ENCODE data around the gene GANAB. TPM values are rescaled to one million over a fixed set of nuclear protein-coding genes. Genes with fewer than 3 reads are reported as not detected.
"Not testable (repeated sequence)": the region's sequence is repeated elsewhere in the genome, so short reads cannot be mapped to it uniquely, and the experiment has no call there.

GANAB gene
- total RNA-seq, 2 donors from 2014 or later, result 187 to 241 TPM

DNA sequence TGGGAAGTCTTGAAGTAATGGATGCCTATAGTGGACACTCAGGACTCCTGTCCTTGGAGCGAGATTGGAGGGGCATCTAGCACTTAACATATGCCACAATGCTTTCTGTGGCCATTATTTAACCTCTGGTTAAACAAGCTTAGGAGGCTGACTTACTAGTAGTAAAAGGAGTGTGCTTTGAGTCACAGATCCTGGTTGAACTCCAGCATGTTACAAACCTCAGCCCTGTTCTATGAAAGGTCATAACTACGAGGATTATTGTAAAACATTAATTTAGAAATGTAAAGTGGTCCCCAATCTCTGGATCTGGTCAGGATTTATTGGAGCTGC, 26.7 kb upstream of the GANAB start:
- ATAC-seq (no peak), DNase-seq (ENCODE audit: low spot score in 2 of 2) (no peak)
- peaks cover 33 to 45% of the 10 kb centered on the region in 2 donors for H3K36me3 Mint-ChIP-seq
- H3K9me3 Mint-ChIP-seq, result no peaks in the 10 kb centered on the region
- peak overlapping the region; percentile 97 to 98 for H3K27ac Mint-ChIP-seq

DNA sequence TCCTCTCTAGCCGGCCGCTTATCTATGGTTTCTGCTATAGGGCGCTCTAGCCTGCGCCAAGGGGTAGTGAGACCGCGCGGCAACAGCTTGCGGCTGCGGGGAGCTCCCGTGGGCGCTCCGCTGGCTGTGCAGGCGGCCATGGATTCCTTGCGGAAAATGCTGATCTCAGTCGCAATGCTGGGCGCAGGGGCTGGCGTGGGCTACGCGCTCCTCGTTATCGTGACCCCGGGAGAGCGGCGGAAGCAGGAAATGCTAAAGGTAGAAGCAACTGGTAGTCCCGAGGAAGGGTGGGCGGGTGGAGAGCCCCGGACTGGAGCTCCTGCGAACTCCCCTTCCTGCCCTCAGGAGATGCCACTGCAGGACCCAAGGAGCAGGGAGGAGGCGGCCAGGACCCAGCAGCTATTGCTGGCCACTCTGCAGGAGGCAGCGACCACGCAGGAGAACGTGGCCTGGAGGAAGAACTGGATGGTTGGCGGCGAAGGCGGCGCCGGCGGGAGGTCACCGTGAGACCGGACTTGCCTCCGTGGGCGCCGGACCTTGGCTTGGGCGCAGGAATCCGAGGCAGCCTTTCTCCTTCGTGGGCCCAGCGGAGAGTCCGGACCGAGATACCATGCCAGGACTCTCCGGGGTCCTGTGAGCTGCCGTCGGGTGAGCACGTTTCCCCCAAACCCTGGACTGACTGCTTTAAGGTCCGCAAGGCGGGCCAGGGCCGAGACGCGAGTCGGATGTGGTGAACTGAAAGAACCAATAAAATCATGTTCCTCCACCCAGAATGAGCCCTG, 25.4 kb upstream of the GANAB start, which contains the start of the genes LBHD1 and UQCC3:
TSS of gene LBHD1 (minus strand) at position 660 of the 782 bp plus-strand sequence. CDS start 2,236 bp downstream, outside the sequence.
TSS of gene UQCC3 (plus strand) at position 66 of the 782 bp plus-strand sequence. CDS start at position 139, 73 bp downstream.
- peak; percentile 89 to 91 for ATAC-seq
- Mint-ChIP-seq H3K27ac (peak within 1 kb of the TSS; percentile 97 to 98), H3K36me3 (peaks cover 29 to 48% of the 10 kb centered on the region in 2 donors), H3K9me3 (no peaks in the 10 kb centered on the region)
- peak; percentile 79 to 80 for DNase-seq (ENCODE audit: low spot score in 2 of 2)

DNA sequence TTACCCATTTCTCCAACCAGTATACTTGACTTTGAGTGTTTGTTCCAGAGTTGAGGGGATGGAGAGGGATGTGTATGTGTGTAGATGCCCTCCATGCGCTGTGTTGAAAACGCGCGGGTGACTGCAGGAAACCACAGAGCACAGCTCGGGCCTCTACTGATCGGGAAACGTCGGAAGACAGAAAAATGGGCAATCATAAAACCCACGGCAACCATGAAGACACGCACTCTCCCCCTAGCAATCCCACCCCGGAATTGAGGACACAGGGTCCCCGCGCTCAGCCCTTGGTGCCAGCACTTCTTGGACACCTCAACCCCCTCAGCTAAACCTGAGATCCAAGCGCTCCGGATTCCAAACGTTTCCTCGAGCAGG, 24.8 kb upstream of the GANAB start:
- H3K9me3 Mint-ChIP-seq, result no peaks in the 10 kb centered on the region
- peak overlapping the region; percentile 97 to 98 for H3K27ac Mint-ChIP-seq
- DNase-seq (ENCODE audit: low spot score in 2 of 2), result no peak
- peaks cover 33 to 53% of the 10 kb centered on the region in 2 donors for H3K36me3 Mint-ChIP-seq
- peak; percentile 17 to 20 for ATAC-seq

DNA sequence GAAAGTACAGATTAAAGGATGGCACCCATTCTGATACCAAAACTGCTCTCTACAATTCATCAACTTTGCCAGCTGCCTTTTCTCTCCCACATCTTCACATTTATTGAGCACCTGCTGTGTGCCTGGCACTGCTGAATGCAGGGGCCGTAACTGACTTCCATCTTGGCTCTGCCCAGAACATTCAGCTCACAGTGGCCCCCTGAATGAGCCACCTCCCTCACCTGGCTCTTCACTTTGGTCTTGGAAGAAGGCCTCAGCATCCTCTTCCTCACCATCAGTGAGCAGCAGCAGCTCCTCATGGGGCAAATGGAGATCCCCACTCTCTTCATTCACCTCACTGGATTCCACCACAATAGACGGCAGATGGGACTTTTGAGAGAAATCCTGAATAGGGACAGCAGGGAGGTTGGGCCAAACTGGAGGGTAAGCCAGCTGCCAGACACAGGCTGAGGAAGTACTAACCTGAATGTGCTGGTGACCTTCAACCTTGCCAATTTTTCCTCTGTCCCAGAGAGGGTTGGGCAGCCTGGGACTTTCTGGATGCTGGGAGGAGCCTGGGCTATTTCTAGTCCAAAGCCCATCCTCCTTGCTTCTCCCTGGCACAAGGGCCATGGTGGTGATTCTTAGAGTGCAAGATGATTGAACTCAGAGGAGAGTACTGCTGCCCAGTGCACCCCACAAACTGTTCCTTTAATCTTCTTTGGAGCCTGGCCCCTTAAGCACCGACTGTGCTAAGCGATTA, 23.2 kb upstream of the GANAB start:
- ATAC-seq (no peak), DNase-seq (ENCODE audit: low spot score in 2 of 2) (no peak)
- H3K27ac Mint-ChIP-seq, result peak overlapping the region; percentile 82 to 97
- H3K36me3 Mint-ChIP-seq, result peaks cover 50 to 56% of the 10 kb centered on the region in 2 donors
- H3K9me3 Mint-ChIP-seq, result no peaks in the 10 kb centered on the region

DNA sequence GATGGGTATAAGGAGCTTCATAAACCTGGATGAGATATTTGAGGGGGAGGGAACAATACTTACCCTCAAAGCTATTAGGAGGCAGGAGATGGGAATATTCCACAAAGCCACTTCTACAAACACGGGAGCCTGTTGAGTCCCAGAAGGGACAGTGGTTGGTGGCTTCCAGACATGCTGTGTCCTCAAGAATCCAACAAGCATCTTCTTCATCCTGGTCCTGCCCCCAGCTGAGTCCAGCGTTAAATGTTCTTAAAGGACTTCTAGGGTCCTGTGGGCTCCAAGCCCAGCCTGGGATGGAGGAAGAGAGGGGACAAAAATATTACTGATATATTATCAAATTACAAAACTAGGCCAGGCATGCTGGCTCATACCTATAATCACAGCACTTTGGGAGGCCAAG, 21.0 kb upstream of the GANAB start:
- Mint-ChIP-seq H3K27ac (peak overlapping the region in 1 of 2 donors; percentile 96), H3K36me3 (peaks cover 62 to 64% of the 10 kb centered on the region in 2 donors), H3K9me3 (no peaks in the 10 kb centered on the region)
- ATAC-seq (no peak), DNase-seq (ENCODE audit: low spot score in 2 of 2) (no peak)

DNA sequence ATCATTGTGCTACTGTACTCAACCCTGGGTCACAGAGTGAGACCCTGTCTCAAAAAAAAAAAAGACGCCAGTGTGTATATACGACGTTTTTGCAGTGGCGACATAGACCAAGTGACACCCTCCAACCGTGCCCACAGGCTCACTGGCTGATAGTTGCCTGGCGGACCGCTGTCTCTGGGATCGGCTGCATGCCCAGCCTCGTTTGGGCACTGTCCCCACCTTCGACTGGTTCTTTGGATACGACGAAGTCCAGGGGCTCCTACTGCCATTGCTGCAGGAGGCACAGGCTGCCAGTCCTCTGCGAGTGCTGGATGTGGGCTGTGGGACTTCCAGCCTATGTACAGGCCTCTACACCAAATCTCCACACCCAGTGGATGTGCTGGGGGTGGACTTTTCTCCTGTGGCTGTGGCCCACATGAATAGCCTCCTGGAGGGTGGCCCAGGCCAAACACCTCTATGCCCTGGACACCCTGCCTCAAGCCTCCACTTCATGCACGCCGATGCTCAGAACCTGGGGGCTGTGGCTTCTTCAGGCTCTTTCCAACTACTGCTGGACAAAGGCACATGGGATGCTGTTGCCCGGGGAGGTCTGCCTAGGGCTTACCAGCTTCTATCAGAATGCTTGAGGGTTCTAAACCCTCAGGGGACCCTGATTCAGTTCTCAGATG, 20.0 kb upstream of the GANAB start:
- Mint-ChIP-seq H3K27ac (peak overlapping the region; percentile 96 to 98), H3K36me3 (peaks cover 54 to 56% of the 10 kb centered on the region in 2 donors), H3K9me3 (no peaks in the 10 kb centered on the region)
- ATAC-seq, result no peak
- no peak for DNase-seq (ENCODE audit: low spot score in 2 of 2)

DNA sequence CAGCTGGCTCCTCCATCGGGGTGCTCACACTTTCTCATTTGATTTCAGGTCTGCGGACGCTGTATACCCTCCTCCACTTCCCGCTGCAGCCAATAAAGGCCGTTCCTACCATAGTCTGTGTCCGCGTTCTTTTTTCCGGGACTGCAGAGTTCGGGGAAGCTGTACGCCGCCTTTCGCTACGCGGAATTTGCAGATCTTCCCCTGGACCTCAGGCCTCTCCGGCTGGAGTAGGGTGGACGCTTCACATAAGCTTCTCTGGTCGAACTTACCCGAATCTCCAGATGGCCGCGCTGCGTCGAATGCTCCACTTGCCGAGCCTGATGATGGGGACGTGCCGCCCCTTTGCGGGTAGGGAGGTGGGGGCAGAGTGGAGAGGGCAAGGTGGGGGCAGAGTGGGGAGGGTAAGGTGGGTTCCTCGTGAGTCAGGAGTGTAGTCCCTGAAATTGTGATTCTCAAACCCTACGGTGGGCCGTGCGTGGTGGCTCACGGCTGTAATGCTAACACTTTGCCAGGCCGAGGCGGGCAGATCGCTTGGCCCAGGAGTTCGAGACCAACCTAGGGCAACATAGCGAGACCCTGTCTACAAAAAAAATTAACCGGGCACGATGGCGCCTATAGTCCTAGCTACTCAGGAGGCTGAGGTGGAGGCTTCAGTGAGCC, 19.3 kb upstream of the GANAB start:
- no peaks in the 10 kb centered on the region for H3K9me3 Mint-ChIP-seq
- peak overlapping the region; percentile 96 to 98 for H3K27ac Mint-ChIP-seq
- DNase-seq (ENCODE audit: low spot score in 2 of 2) (peak in 1 of 2 donors; percentile 39), ATAC-seq (peak; percentile 28 to 31)
- H3K36me3 Mint-ChIP-seq, result peaks cover 47 to 49% of the 10 kb centered on the region in 2 donors

DNA sequence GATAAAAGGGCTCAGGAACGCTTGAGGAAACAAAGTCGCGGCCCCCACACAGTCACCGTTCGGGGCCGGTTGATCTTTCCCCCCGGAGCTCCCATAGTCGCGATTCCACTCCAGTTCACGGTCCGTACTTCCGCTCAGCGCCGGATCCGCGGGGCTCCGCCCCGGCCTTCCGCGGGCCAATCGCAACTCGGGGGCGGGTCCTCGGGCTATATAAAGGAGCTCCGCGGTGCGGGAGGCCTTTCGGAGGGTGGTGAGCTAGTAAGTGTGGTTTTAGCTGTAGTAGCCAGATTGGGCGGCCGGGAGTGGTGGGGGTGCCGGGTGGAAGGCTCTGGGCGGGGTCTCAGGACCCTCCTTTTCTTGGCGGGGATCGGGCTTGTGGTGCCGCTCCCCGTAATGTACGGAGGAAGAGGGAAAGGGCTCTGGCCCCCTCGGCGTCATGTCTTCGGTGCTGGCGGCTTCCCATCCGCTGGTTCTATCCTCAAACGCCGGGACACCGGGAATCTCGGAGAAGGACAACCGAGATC, 18.7 kb upstream of the GANAB start, which contains the start of the genes C11orf98 and CSKMT:
TSS of gene C11orf98 (minus strand) at position 136 of the 524 bp plus-strand sequence. CDS start at position 95, 41 bp downstream.
TSS of gene CSKMT (plus strand) at position 238 of the 524 bp plus-strand sequence. CDS start 568 bp downstream, outside the sequence.
- Mint-ChIP-seq H3K9me3 (no peaks in the 10 kb centered on the region), H3K36me3 (peaks cover 43 to 45% of the 10 kb centered on the region in 2 donors), H3K27ac (peak within 1 kb of the TSS; percentile 96 to 98)
- DNase-seq (ENCODE audit: low spot score in 2 of 2) (peak; percentile 96 to 98), ATAC-seq (peak; percentile 91 to 95)

DNA sequence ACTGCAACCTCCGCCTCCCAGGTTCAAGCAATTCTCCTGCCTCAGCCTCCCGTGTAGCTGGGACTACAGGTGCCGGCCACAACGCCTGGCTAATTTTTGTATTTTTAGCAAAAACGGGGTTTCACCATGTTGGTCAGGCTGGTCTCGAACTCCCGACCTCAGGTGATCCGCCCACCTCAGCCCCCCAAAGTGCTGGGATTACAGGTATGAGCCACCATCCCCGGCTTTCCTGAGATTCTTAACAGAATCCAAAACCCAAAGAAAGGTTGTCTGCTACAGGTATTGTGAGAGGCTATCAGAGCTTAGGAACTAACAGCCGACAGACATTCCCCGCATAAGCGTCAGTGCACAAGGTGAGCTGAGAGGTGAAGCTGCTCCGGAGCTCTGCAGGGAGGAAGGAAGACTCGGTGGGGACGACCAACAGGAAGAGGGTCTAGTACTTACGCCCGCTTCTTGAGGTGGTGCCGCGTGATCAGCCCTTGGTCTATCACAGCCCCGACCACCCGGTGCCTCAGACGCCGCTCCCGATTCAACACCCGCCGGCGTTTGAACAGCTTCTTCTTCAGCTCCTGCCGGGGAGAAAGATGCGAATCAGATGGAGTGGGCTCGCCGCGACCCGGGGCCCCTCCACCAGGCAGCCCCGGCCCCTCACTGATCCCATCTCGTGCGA, 18.1 kb upstream of the GANAB start:
- Mint-ChIP-seq H3K9me3 (no peaks in the 10 kb centered on the region), H3K36me3 (peaks cover 39 to 43% of the 10 kb centered on the region in 2 donors), H3K27ac (peak overlapping the region; percentile 96 to 98)
- DNase-seq (ENCODE audit: low spot score in 2 of 2) (peak in 1 of 2 donors; percentile 53), ATAC-seq (peak; percentile 49 to 50)

DNA sequence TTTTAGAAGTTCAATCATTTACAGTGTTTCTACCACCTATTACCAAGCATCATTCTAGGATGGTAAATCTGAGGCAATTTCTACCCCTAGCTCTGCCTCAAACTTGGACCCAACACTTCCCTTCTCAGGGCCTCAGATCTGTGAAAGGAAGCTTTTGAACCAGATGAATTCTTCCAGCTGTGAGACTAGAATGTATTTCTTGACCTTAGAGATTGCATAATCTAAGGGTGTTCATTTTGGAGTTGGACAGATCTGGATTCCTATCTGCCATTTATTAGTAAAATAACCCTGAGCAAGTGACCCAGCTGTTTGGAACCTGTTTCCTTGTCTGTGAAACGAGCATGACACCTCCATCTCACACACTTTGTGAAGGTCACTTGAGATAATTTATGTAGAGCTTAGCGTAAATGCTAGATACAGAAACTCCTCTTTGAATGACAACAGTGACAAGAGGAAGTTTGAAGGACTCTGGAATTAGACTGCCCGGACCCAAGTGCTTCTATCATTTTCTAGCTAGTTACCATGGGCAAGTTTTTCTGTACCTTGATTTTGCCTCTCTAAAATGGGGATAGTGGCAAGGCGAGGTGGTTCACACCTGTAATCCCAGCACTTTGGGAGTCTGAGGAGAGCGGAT, 10.5 kb upstream of the GANAB start:
- ATAC-seq (no peak), DNase-seq (ENCODE audit: low spot score in 2 of 2) (no peak)
- Mint-ChIP-seq H3K9me3 (no peaks in the 10 kb centered on the region), H3K36me3 (peaks cover 7 to 8% of the 10 kb centered on the region in 2 donors), H3K27ac (no peak overlapping the region)

DNA sequence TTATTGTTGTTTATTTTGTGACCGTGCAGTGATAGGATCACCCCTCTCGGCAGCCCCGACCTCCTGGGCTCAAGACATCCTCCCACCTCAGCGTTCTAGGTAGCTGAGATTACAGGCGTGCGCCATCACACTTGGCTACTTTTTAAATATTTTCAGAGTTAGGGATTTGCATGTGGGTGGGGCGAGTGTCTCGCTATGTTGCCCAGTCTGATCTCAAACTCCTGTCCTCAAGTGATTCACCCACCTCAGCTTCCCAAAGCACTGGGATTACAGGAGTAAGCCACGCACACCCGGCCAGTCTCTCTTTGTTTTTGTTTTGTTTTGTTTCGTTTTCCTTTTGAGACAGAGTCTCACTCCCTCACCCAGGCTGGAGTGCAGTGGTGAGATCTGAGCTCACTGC, 7.9 kb upstream of the GANAB start:
- Mint-ChIP-seq H3K27ac (peak overlapping the region; percentile 80 to 96), H3K36me3 (peaks cover 8 to 12% of the 10 kb centered on the region in 2 donors), H3K9me3 (no peaks in the 10 kb centered on the region)
- ATAC-seq, result no peak
- no peak for DNase-seq (ENCODE audit: low spot score in 2 of 2)

DNA sequence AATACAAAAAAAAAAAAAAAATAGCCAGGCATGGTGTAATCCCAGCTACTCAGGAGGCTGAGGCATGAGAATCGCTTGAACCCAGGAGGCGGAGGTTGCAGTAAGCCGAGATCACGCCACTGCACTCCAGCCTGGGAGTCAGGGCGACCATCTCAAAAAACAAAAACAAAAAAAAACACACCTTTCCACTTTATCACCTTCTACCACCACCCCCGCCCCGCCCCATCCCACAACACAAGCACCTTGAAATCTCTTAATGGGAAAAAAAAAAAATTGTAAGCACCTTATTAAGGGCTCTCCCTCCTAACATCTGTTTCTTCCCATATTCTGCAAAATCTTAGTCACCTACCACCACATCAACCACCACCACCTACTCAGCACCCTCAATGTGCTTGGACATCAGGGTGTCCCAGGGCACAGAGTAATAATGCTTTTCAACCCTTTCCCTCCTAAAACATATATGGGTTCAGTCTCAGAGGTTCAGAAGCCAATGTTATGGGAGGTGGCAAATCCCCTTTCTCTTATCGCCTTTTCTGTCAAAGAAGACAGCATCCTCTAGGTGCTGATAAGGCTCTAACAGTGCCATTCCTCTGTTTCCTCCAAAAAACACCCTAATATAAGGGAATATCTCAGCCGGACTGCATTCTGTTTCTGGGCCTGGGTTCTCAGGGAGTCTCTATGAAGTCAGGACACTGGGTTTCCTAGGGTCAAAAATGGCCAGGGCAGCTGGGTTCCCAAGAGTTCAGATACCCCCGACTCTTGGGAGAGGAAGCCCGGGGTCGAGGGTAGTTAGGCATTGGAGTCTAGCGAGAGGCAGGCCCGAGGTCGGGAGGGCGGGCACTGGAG, 6.0 kb upstream of the GANAB start:
- Mint-ChIP-seq H3K36me3 (peaks cover 8 to 12% of the 10 kb centered on the region in 2 donors), H3K27ac (peak overlapping the region; percentile 96), H3K9me3 (no peaks in the 10 kb centered on the region)
- ATAC-seq (peak in 1 of 2 donors; percentile 61), DNase-seq (ENCODE audit: low spot score in 2 of 2) (no peak)

DNA sequence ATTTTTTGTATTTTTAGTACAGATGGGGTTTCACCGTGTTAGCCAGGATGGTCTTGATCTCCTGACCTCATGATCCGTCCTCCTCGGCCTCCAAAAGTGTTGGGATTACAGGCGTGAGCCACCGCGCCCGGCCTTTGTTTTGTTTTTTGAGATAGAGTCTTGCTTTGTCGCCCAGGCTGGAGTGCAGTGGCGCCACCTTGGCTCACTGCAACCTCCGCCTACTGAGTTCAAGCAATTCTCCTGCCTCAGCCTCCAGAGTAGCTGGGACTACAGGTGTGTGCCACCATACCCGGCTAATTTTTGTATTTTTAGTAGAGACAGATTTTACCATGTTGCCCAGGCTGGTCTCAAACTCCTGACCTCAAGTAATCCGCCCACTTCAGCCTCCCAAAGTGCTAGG, 3.9 kb upstream of the GANAB start:
- DNase-seq (ENCODE audit: low spot score in 2 of 2); H3K27ac Mint-ChIP-seq; ATAC-seq; H3K9me3 Mint-ChIP-seq: not testable (repeated sequence)
- H3K36me3 Mint-ChIP-seq, result peaks cover 16 to 19% of the 10 kb centered on the region in 2 donors

DNA sequence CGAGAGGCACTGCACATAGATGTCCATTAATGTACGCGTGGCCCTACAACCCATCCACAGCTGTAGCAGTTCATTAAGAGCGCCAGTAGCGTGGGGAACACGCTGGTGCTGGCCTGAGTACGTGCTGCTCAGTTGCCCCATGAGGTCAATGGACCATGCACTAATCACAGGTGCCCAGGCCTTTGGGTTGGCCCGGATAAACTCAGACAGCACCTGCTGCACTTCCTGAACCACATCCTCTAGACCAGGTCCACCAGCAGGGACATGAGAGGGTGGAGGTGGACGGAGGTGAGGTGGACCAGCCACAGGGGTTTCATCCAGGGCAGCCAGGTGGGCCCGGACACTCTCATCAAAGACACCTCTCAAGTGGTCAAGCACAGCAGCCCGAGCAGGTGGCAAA, 3.1 kb upstream of the GANAB start:
- Mint-ChIP-seq H3K36me3 (peaks cover 19 to 20% of the 10 kb centered on the region in 2 donors), H3K9me3 (no peaks in the 10 kb centered on the region), H3K27ac (no peak overlapping the region)
- DNase-seq (ENCODE audit: low spot score in 2 of 2), result no peak
- no peak for ATAC-seq
